GM12872 (cell line): ENCODE data around the gene ADAM10.

Experiments
- TF ChIP-seq, protein P1 (sequence below): IDR thresholded peaks from 3 replicates; pipeline ENCODE4 v1.5.1; 2011; ENCODE audit warnings: low read depth, mild to moderate bottlenecking, low read length, moderate library complexity; ENCODE audit not compliant: insufficient read depth

Gene ADAM10

DNA sequence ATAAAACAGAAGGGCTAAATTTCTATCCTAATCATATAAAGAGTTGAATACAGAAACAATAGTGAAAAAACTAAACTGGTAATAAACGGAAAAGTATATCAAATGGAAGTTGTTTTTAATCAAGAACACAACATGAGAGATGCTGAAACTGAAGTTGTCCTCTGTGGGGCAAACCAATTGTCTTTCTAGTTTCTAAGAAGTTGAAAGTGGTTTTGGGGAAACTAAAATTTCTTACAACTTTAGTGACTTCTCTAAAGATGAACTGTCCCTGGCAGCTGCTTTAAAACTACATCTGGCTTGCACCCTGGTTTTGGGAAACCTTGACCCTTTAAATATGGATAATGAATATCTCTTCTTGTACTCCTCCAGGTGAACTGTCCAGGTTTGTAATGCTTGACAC, 155.6 kb downstream of the ADAM10 start:
- TF ChIP-seq, protein P1, sequence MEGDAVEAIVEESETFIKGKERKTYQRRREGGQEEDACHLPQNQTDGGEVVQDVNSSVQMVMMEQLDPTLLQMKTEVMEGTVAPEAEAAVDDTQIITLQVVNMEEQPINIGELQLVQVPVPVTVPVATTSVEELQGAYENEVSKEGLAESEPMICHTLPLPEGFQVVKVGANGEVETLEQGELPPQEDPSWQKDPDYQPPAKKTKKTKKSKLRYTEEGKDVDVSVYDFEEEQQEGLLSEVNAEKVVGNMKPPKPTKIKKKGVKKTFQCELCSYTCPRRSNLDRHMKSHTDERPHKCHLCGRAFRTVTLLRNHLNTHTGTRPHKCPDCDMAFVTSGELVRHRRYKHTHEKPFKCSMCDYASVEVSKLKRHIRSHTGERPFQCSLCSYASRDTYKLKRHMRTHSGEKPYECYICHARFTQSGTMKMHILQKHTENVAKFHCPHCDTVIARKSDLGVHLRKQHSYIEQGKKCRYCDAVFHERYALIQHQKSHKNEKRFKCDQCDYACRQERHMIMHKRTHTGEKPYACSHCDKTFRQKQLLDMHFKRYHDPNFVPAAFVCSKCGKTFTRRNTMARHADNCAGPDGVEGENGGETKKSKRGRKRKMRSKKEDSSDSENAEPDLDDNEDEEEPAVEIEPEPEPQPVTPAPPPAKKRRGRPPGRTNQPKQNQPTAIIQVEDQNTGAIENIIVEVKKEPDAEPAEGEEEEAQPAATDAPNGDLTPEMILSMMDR: no peak

GRCh38 chr15:58590926-58591325, 158.6 kb downstream of the ADAM10 start:
- TF ChIP-seq, protein P1: no peak

DNA sequence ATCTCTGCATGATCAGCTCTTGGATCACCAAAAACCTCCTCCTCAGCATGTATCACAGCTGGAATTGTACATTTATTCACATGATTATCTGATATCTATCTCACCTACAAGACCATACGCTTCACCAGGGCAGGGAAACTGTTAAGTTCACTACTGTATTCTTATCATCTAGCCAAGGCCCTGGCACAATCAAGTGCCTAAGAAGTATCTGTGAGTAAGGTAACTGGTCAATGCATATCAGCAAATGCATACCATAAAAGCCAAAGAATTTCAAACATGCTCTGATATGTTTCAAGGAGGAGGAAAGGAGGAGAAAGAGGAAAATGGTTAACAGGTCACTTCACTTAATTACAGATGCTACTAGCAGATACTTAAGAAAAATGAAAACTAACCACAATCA, 159.3 kb downstream of the ADAM10 start:
- TF ChIP-seq, protein P1: no peak

GRCh38 chr15:58589047-58589446, 160.5 kb downstream of the ADAM10 start:
- TF ChIP-seq, protein P1: no peak

- TF ChIP-seq, protein P1: no peak
These were observed 161.4 kb downstream of the ADAM10 start for GRCh38 chr15:58588096-58588495.

DNA sequence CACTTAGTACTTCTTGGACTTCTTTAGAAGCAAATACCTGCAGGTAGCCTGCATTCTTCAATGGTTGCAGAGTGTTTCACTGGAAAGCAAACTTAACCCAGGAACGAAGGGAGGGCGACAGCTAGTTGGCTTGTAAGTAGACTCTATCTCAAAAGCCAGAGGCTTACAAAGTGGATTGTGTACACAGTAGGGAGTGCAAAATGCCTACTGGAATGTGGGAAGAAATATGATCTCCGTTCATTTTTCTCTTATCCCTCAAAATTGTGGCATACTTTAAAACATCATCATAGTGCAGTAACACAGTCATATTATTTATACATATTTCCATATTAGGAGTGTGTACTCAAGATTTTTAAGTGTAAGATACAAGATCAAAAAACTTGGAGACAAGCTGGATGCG, 162.0 kb downstream of the ADAM10 start:
- TF ChIP-seq, protein P1: no peak

GRCh38 chr15:58585693-58586443, 163.6 kb downstream of the ADAM10 start:
- TF ChIP-seq, protein P1: no peak
